ENCODE measurements around the gene MTTP.

GRCh38 chr4:99648321-99648720 is 73.7 kb downstream of the MTTP start:
- TF ChIP-seq SIN3A (IDR thresholded peaks at IDR 0.05; ENCODE audit: low read depth), result no peak
- TF ChIP-seq, protein P1, sequence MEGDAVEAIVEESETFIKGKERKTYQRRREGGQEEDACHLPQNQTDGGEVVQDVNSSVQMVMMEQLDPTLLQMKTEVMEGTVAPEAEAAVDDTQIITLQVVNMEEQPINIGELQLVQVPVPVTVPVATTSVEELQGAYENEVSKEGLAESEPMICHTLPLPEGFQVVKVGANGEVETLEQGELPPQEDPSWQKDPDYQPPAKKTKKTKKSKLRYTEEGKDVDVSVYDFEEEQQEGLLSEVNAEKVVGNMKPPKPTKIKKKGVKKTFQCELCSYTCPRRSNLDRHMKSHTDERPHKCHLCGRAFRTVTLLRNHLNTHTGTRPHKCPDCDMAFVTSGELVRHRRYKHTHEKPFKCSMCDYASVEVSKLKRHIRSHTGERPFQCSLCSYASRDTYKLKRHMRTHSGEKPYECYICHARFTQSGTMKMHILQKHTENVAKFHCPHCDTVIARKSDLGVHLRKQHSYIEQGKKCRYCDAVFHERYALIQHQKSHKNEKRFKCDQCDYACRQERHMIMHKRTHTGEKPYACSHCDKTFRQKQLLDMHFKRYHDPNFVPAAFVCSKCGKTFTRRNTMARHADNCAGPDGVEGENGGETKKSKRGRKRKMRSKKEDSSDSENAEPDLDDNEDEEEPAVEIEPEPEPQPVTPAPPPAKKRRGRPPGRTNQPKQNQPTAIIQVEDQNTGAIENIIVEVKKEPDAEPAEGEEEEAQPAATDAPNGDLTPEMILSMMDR (IDR thresholded peaks at IDR 0.05 in 2 of 3, conservative IDR thresholded peaks at IDR 0.05 in 1 of 3; ENCODE audit: borderline replicate concordance in 1 of 3, insufficient read depth in 1 of 3, low read depth in 2 of 3, low read length in 2 of 3), result no peak

All from HCT116 (cell line).